GM18511 (cell line): ENCODE results near the gene PTGES3.

Experiments used
- ATAC-seq: cut with Tn5 transposase; IDR thresholded peaks from one replicate; pipeline ENCODE4 v1.9.1; 2021; ENCODE audit warnings: mild to moderate bottlenecking, moderate library complexity; ENCODE audit not compliant: unreplicated experiment

Gene PTGES3

GRCh38 chr12:56630180-56630632 lies 57.9 kb downstream of the PTGES3 start, which contains the start of gene BAZ2A:
BAZ2A (minus strand) TSS chr12:56630326; CDS start chr12:56617530, 12,796 bp downstream.
- peak; percentile 54 for ATAC-seq

- peak; percentile 2 for ATAC-seq
These were observed 58.5 kb downstream of the PTGES3 start for GRCh38 chr12:56629459-56630179.

GRCh38 chr12:56628671-56629458 lies 59.2 kb downstream of the PTGES3 start:
- peak; percentile 35 for ATAC-seq

DNA sequence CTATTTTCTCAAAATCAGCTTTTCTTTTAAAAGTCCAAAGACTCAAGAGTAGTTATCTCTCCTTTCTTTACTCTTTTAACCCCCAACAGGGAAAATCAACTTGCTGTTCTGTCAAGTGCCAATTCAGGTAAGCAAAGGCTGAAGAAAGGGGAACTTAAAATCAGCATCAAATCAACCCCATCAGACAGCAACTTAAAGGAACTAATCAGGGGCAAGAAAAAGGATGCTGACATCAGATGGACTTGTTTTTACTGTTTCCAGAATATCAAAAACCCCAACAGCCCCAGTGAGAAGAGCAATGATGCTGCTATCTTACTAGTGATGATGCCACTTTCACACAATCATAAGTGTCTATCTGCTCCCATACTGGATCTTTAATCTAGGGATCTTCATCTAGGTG lies 61.4 kb downstream of the PTGES3 start:
- ATAC-seq = no peak

DNA sequence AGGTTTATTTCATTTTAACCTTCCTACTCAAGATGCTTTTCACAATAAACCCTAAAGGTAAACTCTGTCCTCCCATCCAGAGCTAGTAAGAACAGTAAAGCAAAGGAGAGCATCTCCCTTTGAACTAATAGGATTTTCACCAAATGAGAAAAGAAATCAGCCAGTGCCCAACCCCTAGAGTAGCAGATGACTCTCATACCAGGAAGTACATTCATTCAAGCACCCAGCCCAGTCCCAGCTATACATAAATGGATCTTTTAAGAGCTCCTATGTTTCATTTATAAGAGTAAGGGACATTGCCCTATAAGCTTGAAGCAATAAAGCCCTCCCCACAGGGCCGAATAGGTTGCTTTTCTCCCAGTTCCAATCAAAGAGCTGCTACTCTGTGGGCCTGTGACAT lies 65.5 kb downstream of the PTGES3 start:
- ATAC-seq = no peak

GRCh38 chr12:56616925-56617324 lies 71.2 kb downstream of the PTGES3 start:
- no peak for ATAC-seq

DNA sequence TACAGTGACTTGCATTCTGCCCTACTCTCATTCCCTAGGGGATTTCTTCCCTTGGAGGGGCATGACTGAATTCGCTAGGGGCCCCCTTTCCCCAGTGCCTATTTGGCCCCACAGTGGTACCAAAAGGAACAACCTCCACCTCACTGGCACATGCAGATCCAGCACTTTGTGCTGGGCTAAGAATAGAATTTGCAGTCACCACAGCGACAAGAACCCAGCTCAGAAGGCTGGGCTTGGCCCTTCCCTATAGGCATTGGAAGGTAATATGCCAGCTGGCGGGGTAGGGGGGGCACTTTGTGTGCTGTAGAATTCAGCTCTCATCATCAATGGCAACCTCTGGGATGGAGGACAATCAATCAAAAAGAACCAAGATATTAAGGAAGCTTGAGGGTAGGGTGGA lies 71.8 kb downstream of the PTGES3 start:
- no peak for ATAC-seq

GRCh38 chr12:56614627-56615026 lies 73.5 kb downstream of the PTGES3 start:
- ATAC-seq = no peak
